H9 (cell line): Measurements from ENCODE around the gene CYP2S1. TPM values are rescaled to one million over a fixed set of nuclear protein-coding genes. Genes with fewer than 3 reads are reported as not detected.

Experiments
- DNase-seq: peaks from one replicate; pipeline ENCODE4 v3.0.0-alpha.2; 2017
- H2AFZ ChIP-seq: one replicate; pipeline ENCODE4 v1.6.1; 2013; ENCODE audit warnings: mild to moderate bottlenecking, low read length, control low read depth, moderate library complexity
- H2AK5ac ChIP-seq: 2 replicates; pipeline ENCODE4 v1.6.1; 2013; ENCODE audit warnings: low read length, control low read depth, mixed read lengths; ENCODE audit not compliant: insufficient read length
- H2BK120ac ChIP-seq: one replicate; pipeline ENCODE4 v1.6.1; 2013; ENCODE audit warnings: low read depth, mild to moderate bottlenecking, low read length, control low read depth, inconsistent platforms; ENCODE audit not compliant: poor library complexity, severe bottlenecking
- H2BK12ac ChIP-seq: 2 replicates; pipeline ENCODE4 v1.6.1; 2013; ENCODE audit warnings: low read length, control low read depth, mixed read lengths, low read depth; ENCODE audit not compliant: insufficient read length
- H2BK15ac ChIP-seq: 2 replicates; pipeline ENCODE4 v1.6.1; 2013; ENCODE audit warnings: low read depth, low read length, control low read depth
- H2BK20ac ChIP-seq: one replicate; pipeline ENCODE4 v1.6.1; 2013; ENCODE audit warnings: low read depth, mild to moderate bottlenecking, low read length, control low read depth, inconsistent platforms; ENCODE audit not compliant: poor library complexity, severe bottlenecking
- H2BK5ac ChIP-seq: 2 replicates; pipeline ENCODE4 v1.6.1; 2013; ENCODE audit warnings: low read length, control low read depth, mixed read lengths; ENCODE audit not compliant: insufficient read length
- H3K14ac ChIP-seq: 2 replicates; pipeline ENCODE4 v1.6.1; 2013; ENCODE audit warnings: low read length, control low read depth; ENCODE audit not compliant: insufficient read depth
- H3K18ac ChIP-seq: 2 replicates; pipeline ENCODE4 v1.6.1; 2013; ENCODE audit warnings: low read depth, mild to moderate bottlenecking, mixed read lengths, low read length, control low read depth; ENCODE audit not compliant: insufficient read length
- H3K23ac ChIP-seq: 2 replicates; pipeline ENCODE4 v1.6.1; 2013; ENCODE audit warnings: low read length, control low read depth, mixed read lengths, low read depth; ENCODE audit not compliant: insufficient read length
- H3K23me2 ChIP-seq: 2 replicates; pipeline ENCODE4 v1.6.1; 2013; ENCODE audit warnings: low read depth, mild to moderate bottlenecking, mixed read lengths, low read length, control low read depth; ENCODE audit not compliant: insufficient read length, poor library complexity, severe bottlenecking
- H3K27ac ChIP-seq: 2 replicates; pipeline ENCODE4 v1.5.1; 2013; ENCODE audit warnings: low read length, control low read depth, mixed read lengths, low read depth; ENCODE audit not compliant: insufficient read length
- H3K27me3 ChIP-seq: 2 replicates; pipeline ENCODE4 v1.6.1; 2013; ENCODE audit warnings: low read length, control low read depth, inconsistent platforms; ENCODE audit not compliant: insufficient read depth
- H3K4ac ChIP-seq: 2 replicates; pipeline ENCODE4 v1.6.1; 2013; ENCODE audit warnings: low read depth, mild to moderate bottlenecking, control low read depth, inconsistent platforms, low read length, moderate library complexity
- H3K4me1 ChIP-seq: 2 replicates; pipeline ENCODE4 v1.6.1; 2013; ENCODE audit warnings: low read length, control low read depth, inconsistent platforms; ENCODE audit not compliant: insufficient read depth
- H3K4me2 ChIP-seq: 2 replicates; pipeline ENCODE4 v1.6.1; 2013; ENCODE audit warnings: low read length, control low read depth, mixed read lengths; ENCODE audit not compliant: insufficient read length, insufficient read depth
- H3K56ac ChIP-seq: 2 replicates; pipeline ENCODE4 v1.6.1; 2013; ENCODE audit warnings: low read depth, mild to moderate bottlenecking, mixed read lengths, low read length, control low read depth; ENCODE audit not compliant: insufficient read length
- H3K79me1 ChIP-seq: 2 replicates; pipeline ENCODE4 v1.6.1; 2013; ENCODE audit warnings: low read depth, mild to moderate bottlenecking, moderate library complexity, low read length, control low read depth, inconsistent platforms; ENCODE audit not compliant: insufficient read depth, poor library complexity, severe bottlenecking
- H3K79me2 ChIP-seq: 2 replicates; pipeline ENCODE4 v1.6.1; 2013; ENCODE audit warnings: low read length, control low read depth, inconsistent platforms; ENCODE audit not compliant: insufficient read depth
- H3K9ac ChIP-seq: 2 replicates; pipeline ENCODE4 v1.6.1; 2013; ENCODE audit warnings: low read length, control low read depth, mixed read lengths; ENCODE audit not compliant: insufficient read length; ENCODE audit errors: extremely low read depth
- H3K9me3 ChIP-seq: one replicate; pipeline ENCODE4 v1.6.1; 2013; ENCODE audit warnings: low read depth, low read length, inconsistent platforms; ENCODE audit not compliant: control insufficient read depth
- H3T11ph ChIP-seq: one replicate; pipeline ENCODE4 v1.6.1; 2013; ENCODE audit warnings: mild to moderate bottlenecking, low read length, control low read depth, inconsistent platforms
- H4K20me1 ChIP-seq: one replicate; pipeline ENCODE4 v1.6.1; 2013; ENCODE audit not compliant: control insufficient read depth, insufficient read length, insufficient read depth
- H4K5ac ChIP-seq: 2 replicates; pipeline ENCODE4 v1.6.1; 2013; ENCODE audit warnings: low read depth, mild to moderate bottlenecking, mixed read lengths, low read length, control low read depth; ENCODE audit not compliant: insufficient read length
- H4K8ac ChIP-seq: replicated peaks from 2 replicates; pipeline ENCODE4 v1.6.1; 2013; ENCODE audit warnings: low read length, control low read depth, mixed read lengths, low read depth; ENCODE audit not compliant: insufficient read length
- H4K91ac ChIP-seq: 2 replicates; pipeline ENCODE4 v1.6.1; 2013; ENCODE audit warnings: low read depth, mild to moderate bottlenecking, moderate library complexity, mixed read lengths, low read length, control low read depth; ENCODE audit not compliant: insufficient read length
- H3K27ac Mint-ChIP-seq, 3 experiments: 2 replicates in 2 of 3; 3 replicates in 1 of 3; pipeline ENCODE4 v1.8.0; 2020 to 2021; ENCODE audit warnings: mixed read lengths in 3 of 3, mild to moderate bottlenecking in 1 of 3, moderate library complexity in 1 of 3
- H3K27me3 Mint-ChIP-seq: 2 replicates; pipeline ENCODE4 v1.8.0; 2021; ENCODE audit warnings: low read depth, mild to moderate bottlenecking, moderate library complexity, mixed read lengths
- H3K36me3 Mint-ChIP-seq, 3 experiments: 2 replicates in 2 of 3; 3 replicates in 1 of 3; pipeline ENCODE4 v1.8.0; 2020 to 2021; ENCODE audit warnings: low read depth in 3 of 3, mixed read lengths in 3 of 3; ENCODE audit not compliant: insufficient read depth in 1 of 3
- H3K4me1 Mint-ChIP-seq, 2 experiments: 2 replicates each; pipeline ENCODE4 v1.8.0; 2020; ENCODE audit warnings: mixed read lengths in 2 of 2
- H3K4me3 Mint-ChIP-seq, 2 experiments: 2 replicates in 1 of 2; 3 replicates in 1 of 2; pipeline ENCODE4 v1.8.0; 2020 to 2021; ENCODE audit warnings: mild to moderate bottlenecking in 2 of 2, mixed read lengths in 2 of 2, moderate library complexity in 1 of 2
- H3K9me3 Mint-ChIP-seq, 2 experiments: 2 replicates in 1 of 2; 3 replicates in 1 of 2; pipeline ENCODE4 v1.8.0; 2020; ENCODE audit warnings: mild to moderate bottlenecking in 2 of 2, mixed read lengths in 2 of 2, moderate library complexity in 1 of 2
- WGBS: extraction: QIAGEN DNeasy Blood & Tissue Kit; methylation state at CpG from one replicate; pipeline ENCODE4 v1.1.7; 2013; ENCODE audit warnings: missing lambda C conversion rate, low lambda C conversion rate, mixed read lengths; ENCODE audit not compliant: insufficient read length; ENCODE audit errors: extremely low coverage; 5-methylcytosine and 5-hydroxymethylcytosine counted together
- total RNA-seq: library from RNA; stranded (reverse); gene quantifications from 2 replicates; pipeline ENCODE4 v1.2.1, GENCODE V29; 2021
- TF ChIP-seq, protein P1 (sequence below): fragments of 200-600 bp; sonication (generic); conservative IDR thresholded peaks from 3 replicates; pipeline ENCODE4 v1.8.0; 2021; ENCODE audit warnings: antibody characterized with exemption, mild to moderate bottlenecking

The CYP2S1 gene
- total RNA-seq, 1 experiment from 2014 or later, result 159 TPM

DNA sequence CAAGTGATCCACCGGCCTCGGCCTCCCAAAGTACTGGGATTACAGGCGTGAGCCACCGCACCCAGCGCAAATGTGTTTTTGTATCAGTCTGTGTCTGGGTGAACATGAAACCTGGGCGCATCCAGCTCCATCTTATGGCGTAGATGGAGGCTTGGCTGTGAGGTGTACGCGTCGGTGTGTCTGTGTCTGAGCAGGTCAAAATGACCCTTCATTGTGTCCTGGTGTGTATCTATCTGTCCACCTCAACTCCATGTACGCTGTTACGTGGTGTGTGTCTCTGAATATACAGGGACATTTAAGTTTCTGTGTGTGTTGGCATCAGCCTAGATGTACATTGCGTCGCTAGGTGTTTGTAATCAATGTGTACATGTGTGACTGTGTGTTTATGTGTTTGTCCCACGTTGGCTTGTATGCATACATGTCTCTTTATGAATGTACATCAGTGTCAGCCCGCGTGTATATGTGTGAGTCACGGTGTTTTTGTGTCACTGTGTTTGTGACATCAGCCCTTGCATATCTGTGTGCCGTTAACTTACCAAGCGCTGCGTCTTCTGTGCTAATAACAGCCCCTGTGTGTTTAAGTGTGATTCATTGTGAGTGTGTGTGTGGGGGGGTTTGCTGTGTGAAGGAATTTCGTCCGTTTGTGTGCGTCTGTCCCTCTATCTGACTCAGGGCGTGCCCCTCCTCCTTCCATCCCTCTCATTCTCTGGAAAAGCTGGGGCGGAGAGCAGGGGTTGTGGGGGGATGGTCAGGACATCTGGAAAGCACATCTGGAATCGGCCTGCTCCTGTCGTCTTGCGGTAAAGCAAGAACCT is 32.4 kb downstream of the CYP2S1 start:
- Histone ChIP-seq H3T11ph (no peak overlapping the region), H3K27ac (no peak overlapping the region), H3K23me2 (peaks cover 3% of the 10 kb centered on the region), H4K20me1 (no peaks in the 10 kb centered on the region), H4K5ac (no peak overlapping the region), H2BK12ac (no peak overlapping the region), H3K27me3 (no peaks in the 10 kb centered on the region), H3K9ac (no peak overlapping the region), H3K18ac (peak overlapping the region; percentile 6), H4K8ac (no peak overlapping the region), H3K4ac (no peak overlapping the region), H3K79me2 (no peaks in the 10 kb centered on the region; the same call in 1 of the 2 replicates), H3K23ac (no peak overlapping the region), H2BK5ac (no peak overlapping the region), H2AFZ (no peak overlapping the region), H3K14ac (peak overlapping the region; percentile 48), H4K91ac (no peak overlapping the region), H3K4me2 (peak overlapping the region; percentile 30), H2BK120ac (no peak overlapping the region), H3K79me1 (no peaks in the 10 kb centered on the region), H3K9me3 (no peaks in the 10 kb centered on the region), H3K4me1 (peaks cover 5% of the 10 kb centered on the region; the same call in 1 of the 2 replicates), H2AK5ac (no peak overlapping the region), H3K56ac (no peak overlapping the region), H2BK15ac (no peak overlapping the region), H2BK20ac (no peak overlapping the region)
- no CpG with 5 or more reads among the region's 29 CpGs for whole genome bisulfite sequencing
- DNase-seq, result peak; percentile 60
- TF ChIP-seq, protein P1, sequence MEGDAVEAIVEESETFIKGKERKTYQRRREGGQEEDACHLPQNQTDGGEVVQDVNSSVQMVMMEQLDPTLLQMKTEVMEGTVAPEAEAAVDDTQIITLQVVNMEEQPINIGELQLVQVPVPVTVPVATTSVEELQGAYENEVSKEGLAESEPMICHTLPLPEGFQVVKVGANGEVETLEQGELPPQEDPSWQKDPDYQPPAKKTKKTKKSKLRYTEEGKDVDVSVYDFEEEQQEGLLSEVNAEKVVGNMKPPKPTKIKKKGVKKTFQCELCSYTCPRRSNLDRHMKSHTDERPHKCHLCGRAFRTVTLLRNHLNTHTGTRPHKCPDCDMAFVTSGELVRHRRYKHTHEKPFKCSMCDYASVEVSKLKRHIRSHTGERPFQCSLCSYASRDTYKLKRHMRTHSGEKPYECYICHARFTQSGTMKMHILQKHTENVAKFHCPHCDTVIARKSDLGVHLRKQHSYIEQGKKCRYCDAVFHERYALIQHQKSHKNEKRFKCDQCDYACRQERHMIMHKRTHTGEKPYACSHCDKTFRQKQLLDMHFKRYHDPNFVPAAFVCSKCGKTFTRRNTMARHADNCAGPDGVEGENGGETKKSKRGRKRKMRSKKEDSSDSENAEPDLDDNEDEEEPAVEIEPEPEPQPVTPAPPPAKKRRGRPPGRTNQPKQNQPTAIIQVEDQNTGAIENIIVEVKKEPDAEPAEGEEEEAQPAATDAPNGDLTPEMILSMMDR, result no peak
- peaks cover 4% of the 10 kb centered on the region for H3K27me3 Mint-ChIP-seq
- peak overlapping the region; percentile 41 to 74 for H3K4me3 Mint-ChIP-seq
- no peaks in the 10 kb centered on the region; a peak in 2 of 5 replicates for H3K9me3 Mint-ChIP-seq
- peaks cover 12 to 23% (median 15%) of the 10 kb centered on the region in 3 experiments for H3K36me3 Mint-ChIP-seq
- H3K27ac Mint-ChIP-seq, result peak overlapping the region; percentile 58 to 90 (median 79)
- H3K4me1 Mint-ChIP-seq, result peaks cover 42 to 45% of the 10 kb centered on the region in 2 experiments
